Natural killer cell (primary cell): Measurements from ENCODE around the gene FAM110D. TPM values are rescaled to one million over a fixed set of nuclear protein-coding genes. Genes with fewer than 3 reads are reported as not detected.

Experiments
- ATAC-seq, 3 donors: fragments of 150-1000 bp in 2 of 3; fragments of 200-7000 bp in 1 of 3; cut with Tn5 transposase; 1 replicate in 1 of 3; 2 replicates in 2 of 3; pipeline ENCODE4 v1.10.0; 2021; ENCODE audit warnings: mild to moderate bottlenecking in 2 of 3, moderate library complexity in 2 of 3
- DNase-seq, 2 donors: peaks; one replicate each; pipeline versions ENCODE4 v3.0.0 to v3.0.0-alpha.2; 2013 to 2021; ENCODE audit warnings: mixed read lengths in 1 of 2
- H3K27ac ChIP-seq: one replicate; pipeline ENCODE4 v1.5.1; 2013; ENCODE audit warnings: mild to moderate bottlenecking, low read length
- H3K27me3 ChIP-seq: one replicate; pipeline ENCODE4 v1.6.1; 2013; ENCODE audit warnings: low read length; ENCODE audit not compliant: control insufficient read depth, insufficient read depth
- H3K36me3 ChIP-seq: one replicate; pipeline ENCODE4 v1.6.1; 2013; ENCODE audit warnings: low read length; ENCODE audit not compliant: control insufficient read depth, insufficient read depth
- H3K4me1 ChIP-seq: one replicate; pipeline ENCODE4 v1.6.1; 2013; ENCODE audit warnings: low read length; ENCODE audit not compliant: control insufficient read depth, insufficient read depth
- H3K4me3 ChIP-seq: one replicate; pipeline ENCODE4 v1.5.1; 2013; ENCODE audit warnings: low read length
- H3K9me3 ChIP-seq: one replicate; pipeline ENCODE4 v1.6.1; 2013; ENCODE audit warnings: low read length; ENCODE audit not compliant: control insufficient read depth, insufficient read depth
- H3K27ac Mint-ChIP-seq, 2 donors: one replicate each; pipeline ENCODE4 v1.8.0; 2022; ENCODE audit warnings: mild to moderate bottlenecking in 2 of 2, mixed read lengths in 2 of 2, moderate library complexity in 1 of 2
- H3K27me3 Mint-ChIP-seq, 2 donors: one replicate each; pipeline ENCODE4 v1.8.0; 2022; ENCODE audit warnings: low read depth in 2 of 2, mixed read lengths in 2 of 2
- H3K36me3 Mint-ChIP-seq: one replicate; pipeline ENCODE4 v1.8.0; 2022; ENCODE audit warnings: mixed read lengths
- H3K4me1 Mint-ChIP-seq, 2 donors: one replicate each; pipeline ENCODE4 v1.8.0; 2022; ENCODE audit warnings: mixed read lengths in 2 of 2
- H3K4me3 Mint-ChIP-seq: one replicate; pipeline ENCODE4 v1.8.0; 2022; ENCODE audit warnings: mild to moderate bottlenecking, moderate library complexity, mixed read lengths
- H3K9me3 Mint-ChIP-seq, 2 donors: one replicate each; pipeline ENCODE4 v1.8.0; 2022; ENCODE audit warnings: mixed read lengths in 2 of 2
- WGBS: methylation state at CpG from one replicate; pipeline ENCODE4 v1.1.7; 2013; ENCODE audit warnings: missing lambda C conversion rate; ENCODE audit not compliant: insufficient coverage; 5-methylcytosine and 5-hydroxymethylcytosine counted together
- intact Hi-C: fragments of 100-400 bp; cut with micrococcal nuclease; formaldehyde crosslinking; loops from one replicate; pipeline ENCODE4 v1.14.2; 2022
- total RNA-seq, 4 donors: library from RNA; stranded (reverse); fragments of 120-200 nt in 1 of 4; gene quantifications; one replicate each; pipeline versions ENCODE4 v1.2.3 to v1.2.4, GENCODE V29; 2013 to 2022
- TF ChIP-seq, protein P1 (sequence below): fragments of 200-600 bp; IDR thresholded peaks from one replicate; pipeline ENCODE4 v1.8.0; 2022; ENCODE audit warnings: antibody characterized with exemption

Gene FAM110D
- total RNA-seq, 3 donors from 2014 or later (not counting 1 experiment from before 2014, with no cell fraction given): not detected

DNA sequence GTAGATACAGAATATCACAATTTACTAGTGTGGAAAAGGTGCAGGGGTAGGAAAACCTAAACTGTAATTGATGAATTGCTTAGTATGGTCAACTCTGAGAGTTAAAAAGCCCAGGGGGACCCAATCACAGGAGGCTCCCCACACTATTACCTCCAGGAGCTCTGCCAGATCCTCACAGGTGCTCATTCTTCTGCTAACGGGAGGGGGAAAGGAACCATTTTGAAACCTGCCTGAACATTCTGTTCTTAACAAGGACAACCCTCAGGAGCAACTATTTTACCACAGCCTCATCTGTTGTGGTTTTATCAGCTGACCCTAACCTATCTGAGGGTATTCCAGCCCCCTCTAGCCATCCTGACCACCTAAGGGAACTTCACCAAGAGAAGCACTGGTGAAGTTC lies 28.2 kb upstream of the FAM110D start:
- TF ChIP-seq, protein P1, sequence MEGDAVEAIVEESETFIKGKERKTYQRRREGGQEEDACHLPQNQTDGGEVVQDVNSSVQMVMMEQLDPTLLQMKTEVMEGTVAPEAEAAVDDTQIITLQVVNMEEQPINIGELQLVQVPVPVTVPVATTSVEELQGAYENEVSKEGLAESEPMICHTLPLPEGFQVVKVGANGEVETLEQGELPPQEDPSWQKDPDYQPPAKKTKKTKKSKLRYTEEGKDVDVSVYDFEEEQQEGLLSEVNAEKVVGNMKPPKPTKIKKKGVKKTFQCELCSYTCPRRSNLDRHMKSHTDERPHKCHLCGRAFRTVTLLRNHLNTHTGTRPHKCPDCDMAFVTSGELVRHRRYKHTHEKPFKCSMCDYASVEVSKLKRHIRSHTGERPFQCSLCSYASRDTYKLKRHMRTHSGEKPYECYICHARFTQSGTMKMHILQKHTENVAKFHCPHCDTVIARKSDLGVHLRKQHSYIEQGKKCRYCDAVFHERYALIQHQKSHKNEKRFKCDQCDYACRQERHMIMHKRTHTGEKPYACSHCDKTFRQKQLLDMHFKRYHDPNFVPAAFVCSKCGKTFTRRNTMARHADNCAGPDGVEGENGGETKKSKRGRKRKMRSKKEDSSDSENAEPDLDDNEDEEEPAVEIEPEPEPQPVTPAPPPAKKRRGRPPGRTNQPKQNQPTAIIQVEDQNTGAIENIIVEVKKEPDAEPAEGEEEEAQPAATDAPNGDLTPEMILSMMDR: no peak
- WGBS: 56% methylated on average over 1 of the region's 1 CpG
- intact Hi-C loops: no loop called here

DNA sequence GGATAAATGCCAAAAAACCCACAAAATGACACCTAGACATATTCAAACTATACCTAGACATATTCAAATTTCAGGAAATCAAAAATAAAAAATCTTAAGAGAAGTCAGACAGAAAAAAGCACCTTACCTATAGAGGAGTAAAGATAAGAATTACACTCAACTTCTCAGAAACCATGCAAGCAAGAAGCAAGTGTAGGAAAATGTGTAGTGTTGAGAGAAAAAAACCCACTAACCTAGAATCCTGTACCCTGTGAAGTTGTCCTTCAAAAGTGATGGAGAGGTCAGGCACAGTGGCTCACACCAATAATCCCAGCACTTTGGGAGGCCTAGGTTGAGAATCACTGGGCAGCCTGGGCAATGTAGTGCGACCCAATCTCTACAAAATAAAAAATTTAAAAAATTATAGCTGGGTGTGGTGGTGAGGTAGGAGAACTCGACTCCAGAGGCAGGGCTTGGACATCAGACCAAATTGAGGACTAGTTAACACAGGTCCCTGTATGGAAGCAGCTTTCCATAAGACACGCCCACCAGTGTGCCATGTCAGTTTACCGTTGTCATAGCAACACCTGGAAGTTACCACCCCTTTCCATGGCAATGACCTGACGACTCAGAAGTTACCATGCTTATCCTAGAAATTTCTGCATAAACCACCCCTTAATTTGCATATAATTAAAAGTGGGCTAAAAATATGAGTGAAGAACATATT lies 26.6 kb upstream of the FAM110D start:
- Mint-ChIP-seq H3K27me3 (peaks cover 43 to 75% of the 10 kb centered on the region in 2 donors), H3K36me3 (no peaks in the 10 kb centered on the region), H3K9me3 (no peaks in the 10 kb centered on the region), H3K27ac (no peak overlapping the region), H3K4me1 (peaks cover 8 to 9% of the 10 kb centered on the region in 2 donors), H3K4me3 (no peak overlapping the region)
- no peaks in the 10 kb centered on the region for H3K36me3 ChIP-seq
- ATAC-seq (no peak), DNase-seq (no peak)
- TF ChIP-seq, protein P1: no peak
- peaks cover 7% of the 10 kb centered on the region for H3K4me1 ChIP-seq
- H3K4me3 ChIP-seq: no peak overlapping the region
- 94% methylated on average over 3 of the region's 5 CpGs for WGBS
- intact Hi-C loops: no loop called here
- H3K27me3 ChIP-seq: peaks cover 34% of the 10 kb centered on the region
- no peaks in the 10 kb centered on the region for H3K9me3 ChIP-seq
- H3K27ac ChIP-seq: no peak overlapping the region

More for the DNA sequence above, 28.2 kb upstream of the FAM110D start:
- H3K27ac ChIP-seq: no peak overlapping the region
- peaks cover 15% of the 10 kb centered on the region for H3K4me1 ChIP-seq
- Mint-ChIP-seq H3K36me3 (no peaks in the 10 kb centered on the region), H3K27ac (no peak overlapping the region), H3K9me3 (no peaks in the 10 kb centered on the region), H3K4me3 (no peak overlapping the region), H3K4me1 (peaks cover 21 to 22% of the 10 kb centered on the region in 2 donors), H3K27me3 (peaks cover 47 to 83% of the 10 kb centered on the region in 2 donors)
- no peak for ATAC-seq
- no peaks in the 10 kb centered on the region for H3K9me3 ChIP-seq
- H3K27me3 ChIP-seq: peaks cover 34% of the 10 kb centered on the region
- H3K36me3 ChIP-seq: no peaks in the 10 kb centered on the region
- no peak overlapping the region for H3K4me3 ChIP-seq
- DNase-seq: no peak

- no peaks in the 10 kb centered on the region for H3K9me3 ChIP-seq
- no peak overlapping the region for H3K27ac Mint-ChIP-seq
- no peak overlapping the region for H3K27ac ChIP-seq
- H3K4me3 ChIP-seq: no peak overlapping the region
- WGBS: 91% methylated on average over 2 of the region's 2 CpGs
- H3K36me3 ChIP-seq: no peaks in the 10 kb centered on the region
- no peaks in the 10 kb centered on the region for H3K36me3 Mint-ChIP-seq
- H3K27me3 ChIP-seq: peaks cover 30% of the 10 kb centered on the region
- ATAC-seq (no peak), DNase-seq (no peak)
- H3K9me3 Mint-ChIP-seq: no peaks in the 10 kb centered on the region
- TF ChIP-seq, protein P1: no peak
- no peak overlapping the region for H3K4me3 Mint-ChIP-seq
- H3K4me1 ChIP-seq: peaks cover 2% of the 10 kb centered on the region
- H3K27me3 Mint-ChIP-seq: peaks cover 39 to 70% of the 10 kb centered on the region in 2 donors
- H3K4me1 Mint-ChIP-seq: peaks cover 3 to 4% of the 10 kb centered on the region in 2 donors
- intact Hi-C loops: no loop called here
These were observed 26.1 kb upstream of the FAM110D start for GRCh38 chr1:26132834-26133167.

DNA sequence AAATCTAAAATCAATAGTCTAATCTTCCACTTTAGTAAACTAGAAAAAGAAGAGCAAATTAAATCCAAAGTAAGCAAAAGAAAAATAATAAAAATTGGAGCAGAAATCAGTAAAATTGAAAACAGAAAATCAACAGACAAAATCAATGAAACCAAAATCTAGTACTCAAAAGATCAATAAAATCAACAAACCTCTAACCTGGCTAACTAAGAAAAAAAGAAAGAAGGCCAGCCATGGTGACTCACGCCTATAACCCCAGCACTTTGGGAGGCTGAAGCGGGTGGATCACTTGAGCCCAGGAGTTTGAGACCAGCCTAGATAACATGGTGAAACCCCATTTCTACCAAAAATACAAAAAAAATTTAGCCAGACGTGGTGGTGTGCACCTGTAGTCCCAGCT lies 24.4 kb upstream of the FAM110D start:
- intact Hi-C loops: no loop called here
- Mint-ChIP-seq H3K36me3 (no peaks in the 10 kb centered on the region), H3K27ac (no peak overlapping the region), H3K27me3 (peaks cover 27 to 54% of the 10 kb centered on the region in 2 donors), H3K9me3 (no peaks in the 10 kb centered on the region), H3K4me1 (no peaks in the 10 kb centered on the region), H3K4me3 (no peak overlapping the region)
- no peaks in the 10 kb centered on the region for H3K9me3 ChIP-seq
- DNase-seq (no peak), ATAC-seq (no peak)
- H3K27ac ChIP-seq: no peak overlapping the region
- TF ChIP-seq, protein P1: no peak
- no peaks in the 10 kb centered on the region for H3K4me1 ChIP-seq
- WGBS: 100% methylated on average over 2 of the region's 3 CpGs
- no peak overlapping the region for H3K4me3 ChIP-seq
- peaks cover 15% of the 10 kb centered on the region for H3K27me3 ChIP-seq
- H3K36me3 ChIP-seq: no peaks in the 10 kb centered on the region
